Esophagus muscularis mucosa (tissue), 4 donors: ENCODE data around the gene USP17L5. TPM values are rescaled to one million over a fixed set of nuclear protein-coding genes. Genes with fewer than 3 reads are reported as not detected.
A peak's percentile ranks its signal among the peaks of the same experiment; 100 is the strongest.
"Not testable (repeated sequence)": the region's sequence is repeated elsewhere in the genome, so short reads cannot be mapped to it uniquely, and the experiment has no call there.

Experiments used
- DNase-seq: peaks from one replicate; pipeline ENCODE4 v3.0.0-alpha.2; 2017; ENCODE audit errors: extremely low spot score
- H3K27ac ChIP-seq, 4 donors: fragments of 200-600 bp; sonication (generic); replicated peaks in 1 of 4; 1 replicate in 3 of 4; 2 replicates in 1 of 4; pipeline ENCODE4 v1.5.1; 2016 to 2019; ENCODE audit warnings: mild to moderate bottlenecking in 1 of 4
- H3K27me3 ChIP-seq, 4 donors: fragments of 200-600 bp; sonication (generic); one replicate each; pipeline versions ENCODE4 v1.5.1 to v1.6.0; 2016 to 2019
- H3K36me3 ChIP-seq, 4 donors: fragments of 200-600 bp; sonication (generic); one replicate each; pipeline ENCODE4 v1.5.1; 2016 to 2019
- H3K4me1 ChIP-seq, 4 donors: fragments of 200-600 bp; sonication (generic); one replicate each; pipeline ENCODE4 v1.5.1; 2016 to 2019
- H3K4me3 ChIP-seq, 4 donors: fragments of 200-600 bp; sonication (generic); 1 replicate in 2 of 4; 2 replicates in 2 of 4; pipeline ENCODE4 v1.5.1; 2016 to 2019; ENCODE audit warnings: mild to moderate bottlenecking in 4 of 4, moderate library complexity in 1 of 4
- H3K9me3 ChIP-seq, 4 donors: fragments of 200-600 bp; sonication (generic); 1 replicate in 3 of 4; 2 replicates in 1 of 4; pipeline ENCODE4 v1.5.1; 2016 to 2019
- CTCF ChIP-seq, 3 experiments: fragments of 200-600 bp in 2 of 3; fragments of 450-650 bp in 1 of 3; sonication (generic) in 2 of 3; IDR thresholded peaks; one replicate each; pipeline ENCODE4 v1.5.1; 2017 to 2019; ENCODE audit warnings: antibody characterized with exemption in 3 of 3, mild to moderate bottlenecking in 2 of 3, moderate library complexity in 1 of 3
- POLR2A ChIP-seq: fragments of 450-650 bp; IDR thresholded peaks from one replicate; pipeline ENCODE4 v1.6.1; 2017; ENCODE audit warnings: antibody characterized with exemption, moderate library complexity, mild to moderate bottlenecking, low read depth
- WGBS: methylation state at CpG from one replicate; pipeline ENCODE4 v1.1.5; 2018; 5-methylcytosine and 5-hydroxymethylcytosine counted together
- intact Hi-C: fragments of 100-400 bp; cut with DNase I; formaldehyde crosslinking; loops from one replicate; pipeline ENCODE4 v1.15.1; 2023
- total RNA-seq, 4 donors: library from RNA; depleted of rRNA; stranded (reverse); fragments of >200 nt; gene quantifications; one replicate each; pipeline versions ENCODE4 v1.1.0 to v1.2.1, GENCODE V29; 2016

Gene USP17L5
- total RNA-seq, 4 donors from 2014 or later, result not detected

GRCh38 chr4:9381012-9381534 lies 41.9 kb downstream of the USP17L5 start:
- H3K36me3 ChIP-seq, H3K4me1 ChIP-seq, H3K9me3 ChIP-seq, intact Hi-C loops, H3K27ac ChIP-seq, DNase-seq, H3K27me3 ChIP-seq: not testable (repeated sequence)
- WGBS, result 10% methylated on average over 14 of the region's 36 CpGs
- H3K4me3 ChIP-seq, result peak overlapping the region; percentile 47 to 53 (median 48)
- peak; percentile 57 to 62 (median 60) for TF ChIP-seq CTCF (IDR thresholded peaks at IDR 0.05)

GRCh38 chr4:9384126-9384525 lies 44.9 kb downstream of the USP17L5 start:
- Histone ChIP-seq H3K9me3 (no peaks in the 10 kb centered on the region), H3K4me1 (peaks cover 0 to 6% (median 2%) of the 10 kb centered on the region in 4 donors), H3K4me3 (no peak overlapping the region), H3K36me3 (no peaks in the 10 kb centered on the region), H3K27me3 (no peaks in the 10 kb centered on the region), H3K27ac (no peak overlapping the region)
- intact Hi-C loops, result no loop called here
- 56% methylated on average over 1 of the region's 1 CpG for WGBS
- no peak for DNase-seq
- TF ChIP-seq CTCF (IDR thresholded peaks at IDR 0.05) (no peak), POLR2A (no peak)

- H3K36me3 ChIP-seq, intact Hi-C loops, DNase-seq, H3K9me3 ChIP-seq, H3K27me3 ChIP-seq, H3K27ac ChIP-seq, H3K4me3 ChIP-seq, H3K4me1 ChIP-seq: not testable (repeated sequence)
- 22% methylated on average over 2 of the region's 2 CpGs for WGBS
Measured at GRCh38 chr4:9389001-9389400, 49.8 kb downstream of the USP17L5 start.

Other genes with a start within 250 kb of the USP17L5 start
- not detected for gene FAM90A26, start 169.0 kb upstream of the USP17L5 start, total RNA-seq
- not detected for gene USP17L10, start 128.7 kb upstream of the USP17L5 start, total RNA-seq
- not detected for gene USP17L11, start 124.0 kb upstream of the USP17L5 start, total RNA-seq
- not detected for gene USP17L12, start 119.3 kb upstream of the USP17L5 start, total RNA-seq
- gene USP17L13, start 114.5 kb upstream of the USP17L5 start, total RNA-seq, result not detected
- not detected for gene USP17L15, start 105.0 kb upstream of the USP17L5 start, total RNA-seq
- not detected for gene USP17L17, start 95.5 kb upstream of the USP17L5 start, total RNA-seq
- not detected for gene USP17L18, start 90.8 kb upstream of the USP17L5 start, total RNA-seq
- not detected for gene USP17L19, start 86.0 kb upstream of the USP17L5 start, total RNA-seq
- not detected for gene USP17L20, start 81.3 kb upstream of the USP17L5 start, total RNA-seq
- gene USP17L21, start 76.5 kb upstream of the USP17L5 start, total RNA-seq, result not detected
- not detected for gene USP17L22, start 71.8 kb upstream of the USP17L5 start, total RNA-seq
- not detected for gene USP17L24, start 14.2 kb upstream of the USP17L5 start, total RNA-seq
- not detected for gene USP17L25, start 9.5 kb upstream of the USP17L5 start, total RNA-seq
- not detected for gene USP17L26, start 4.7 kb upstream of the USP17L5 start, total RNA-seq
- gene USP17L27, start 4.7 kb downstream of the USP17L5 start, total RNA-seq, result not detected
- gene USP17L28, start 9.5 kb downstream of the USP17L5 start, total RNA-seq, result not detected
- not detected for gene USP17L29, start 14.2 kb downstream of the USP17L5 start, total RNA-seq
- not detected for gene USP17L30, start 23.7 kb downstream of the USP17L5 start, total RNA-seq
- not detected for gene DEFB131A, start 105.0 kb downstream of the USP17L5 start, total RNA-seq